NCI-H69 (cell line): ENCODE results near the gene INCENP.
A peak's percentile ranks its signal among the peaks of the same experiment; 100 is the strongest.
"Not testable (repeated sequence)": the region's sequence is repeated elsewhere in the genome, so short reads cannot be mapped to it uniquely, and the experiment has no call there.

Experiments used
- DNase-seq: peaks from one replicate; lab custom pipeline; 2025; lab: John Stamatoyannopoulos, UW

The INCENP gene

DNA sequence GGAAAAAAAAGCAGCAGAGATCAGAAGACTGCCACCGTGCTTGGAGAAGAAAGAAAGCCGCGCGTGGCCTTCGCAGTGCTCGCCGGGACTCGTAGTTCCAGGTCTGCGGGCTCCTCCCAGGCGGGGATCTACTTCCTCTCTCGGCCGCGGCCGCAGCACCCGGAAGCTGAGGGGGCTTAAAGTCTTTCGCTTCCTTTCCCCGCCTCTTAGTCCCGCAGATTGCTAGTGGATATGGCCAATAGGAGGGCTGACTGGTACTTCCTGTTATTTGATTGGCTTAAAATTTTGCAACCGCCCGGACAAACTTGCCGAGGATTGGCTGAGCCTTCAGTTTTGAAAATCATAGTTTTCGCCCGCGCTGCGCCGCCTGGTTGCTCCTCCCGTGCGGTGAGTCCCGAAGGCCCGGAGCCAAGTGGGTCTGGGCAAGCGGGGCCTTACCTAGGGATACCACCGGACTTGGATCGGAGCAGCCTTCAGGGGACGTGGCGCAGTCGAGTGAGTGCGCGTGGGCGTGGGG lies at the start of gene INCENP:
Gene INCENP (plus strand): TSS at position 343 of the 517 bp plus-strand sequence. CDS start 4,151 bp downstream, outside the sequence.
- peak; percentile 100 for DNase-seq

- DNase-seq, result no peak
These were observed 48.4 kb upstream of the INCENP start for GRCh38 chr11:62075438-62075837.

DNA sequence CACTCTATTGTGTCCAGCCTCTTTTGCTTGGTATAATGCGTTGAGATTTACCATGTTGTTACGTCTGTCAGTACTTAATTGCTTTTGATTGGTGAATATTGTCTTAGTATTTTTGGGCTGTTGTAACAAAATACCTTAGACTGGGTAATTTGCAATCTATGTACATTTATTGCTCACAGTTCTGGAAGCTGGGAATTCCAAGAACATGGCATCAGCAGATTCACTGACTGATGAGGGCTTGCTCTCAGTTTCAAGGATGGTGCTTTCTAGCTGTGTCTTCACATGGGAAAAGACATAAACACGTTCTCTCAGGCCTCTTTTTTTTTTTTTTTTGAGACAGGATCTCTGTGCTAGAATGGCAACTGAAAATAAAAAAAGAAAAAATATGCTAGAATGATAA lies 46.7 kb upstream of the INCENP start:
- DNase-seq, result no peak

- DNase-seq, result peak; percentile 77
These were observed 42.2 kb upstream of the INCENP start for GRCh38 chr11:62081378-62082291.

DNA sequence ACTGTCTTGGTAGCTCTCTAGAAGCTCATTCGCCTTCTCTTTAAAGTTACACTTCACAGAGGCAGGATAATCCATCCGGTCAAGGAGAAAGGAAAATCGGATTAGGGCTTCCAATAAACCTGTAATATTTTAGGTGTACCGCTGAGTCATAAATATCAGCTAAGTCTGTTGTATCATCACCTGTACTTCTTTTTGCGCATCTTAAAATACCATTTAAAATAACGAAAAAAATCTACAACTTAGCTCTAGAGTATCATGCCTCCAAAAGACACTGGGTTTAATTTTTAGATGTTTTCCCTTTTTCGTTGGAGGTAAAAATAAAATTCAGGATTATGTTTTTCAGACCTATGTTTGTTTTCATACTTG lies 41.5 kb upstream of the INCENP start:
- DNase-seq, result no peak

DNA sequence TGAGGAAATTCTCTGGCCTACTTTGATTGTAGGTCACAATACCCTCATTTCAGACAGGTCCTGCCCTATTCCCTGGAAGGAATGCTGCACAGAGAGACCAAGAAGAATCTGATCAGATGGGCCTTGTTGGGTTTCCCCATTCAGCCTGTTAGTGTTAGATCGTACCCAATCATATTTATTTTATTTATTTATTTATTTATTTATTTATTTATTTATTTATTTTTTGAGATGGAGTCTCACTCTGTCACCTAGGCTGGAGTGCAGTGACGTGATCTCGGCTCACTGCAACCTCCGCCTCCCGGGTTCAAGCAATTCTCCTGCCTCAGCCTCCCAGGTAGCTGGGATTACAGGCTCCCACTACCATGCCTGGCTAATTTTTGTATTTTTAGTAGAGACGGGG lies 39.0 kb upstream of the INCENP start:
- DNase-seq, result not testable (repeated sequence)

DNA sequence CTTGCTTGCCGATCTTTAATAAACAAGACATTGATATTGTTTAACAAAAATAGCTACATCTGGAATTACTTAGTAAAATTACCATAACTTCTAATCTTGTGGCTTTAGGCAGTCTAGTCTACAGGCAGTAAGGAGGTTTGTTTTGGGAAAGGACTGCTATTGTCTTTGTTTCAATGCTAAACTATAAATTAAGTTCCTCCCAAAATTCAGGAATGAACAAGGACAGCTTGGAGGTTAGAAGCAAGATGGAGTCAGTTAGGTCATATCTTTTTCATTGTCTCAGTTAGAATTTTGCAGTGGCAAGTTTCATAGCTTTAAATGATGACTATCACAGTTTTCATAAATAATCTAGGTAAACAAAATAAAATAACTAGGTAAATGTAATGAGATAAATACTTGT lies 36.1 kb upstream of the INCENP start:
- no peak for DNase-seq

DNA sequence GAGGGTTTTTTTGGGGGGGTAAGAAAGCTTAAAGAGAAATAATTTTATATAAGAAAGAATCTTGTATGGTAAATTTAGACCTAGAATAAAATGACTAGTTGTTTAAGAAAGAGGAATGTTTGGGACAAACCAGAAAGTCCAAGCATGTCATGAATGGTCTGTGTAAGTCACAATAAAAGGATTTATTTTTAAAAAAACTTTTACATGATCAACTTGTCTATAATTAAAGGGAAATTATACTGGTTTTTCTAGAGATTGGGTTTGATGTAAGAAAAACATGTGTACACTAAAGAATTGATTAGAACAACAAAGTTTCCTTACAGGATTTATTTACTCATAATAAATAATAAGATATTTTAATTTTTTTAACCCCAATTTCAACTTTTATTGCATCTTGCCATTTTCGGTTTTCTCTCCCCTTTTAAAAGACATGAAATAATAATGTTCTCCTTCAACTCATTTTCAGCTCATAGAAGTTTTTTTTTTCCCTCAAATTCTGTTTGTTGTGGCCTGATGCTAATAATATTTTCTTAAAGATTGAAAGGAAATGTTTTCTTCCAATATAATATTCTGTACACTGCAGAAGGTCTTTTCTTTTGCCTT lies 35.4 kb upstream of the INCENP start:
- DNase-seq, result no peak

DNA sequence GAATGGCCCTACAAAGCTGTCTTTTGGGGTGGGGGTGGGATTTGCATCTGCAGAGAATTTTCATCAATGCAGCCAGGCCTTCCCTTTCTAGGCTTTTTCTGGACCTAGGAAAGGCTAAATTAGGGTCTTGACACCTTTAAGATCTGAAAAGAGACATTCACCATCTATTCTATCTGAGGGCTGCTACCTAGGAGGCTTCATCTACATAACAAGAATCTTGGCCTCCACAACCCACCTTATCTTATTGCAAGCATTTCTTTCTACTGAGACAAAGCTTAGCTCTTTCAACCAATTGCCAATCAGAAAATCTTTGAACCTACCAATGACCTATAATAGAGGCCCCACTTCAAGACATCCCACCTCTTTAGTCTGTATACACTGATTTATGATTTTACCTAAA lies 20.7 kb upstream of the INCENP start:
- DNase-seq, result no peak

GRCh38 chr11:62103986-62104385 lies 19.8 kb upstream of the INCENP start:
- DNase-seq, result no peak

DNA sequence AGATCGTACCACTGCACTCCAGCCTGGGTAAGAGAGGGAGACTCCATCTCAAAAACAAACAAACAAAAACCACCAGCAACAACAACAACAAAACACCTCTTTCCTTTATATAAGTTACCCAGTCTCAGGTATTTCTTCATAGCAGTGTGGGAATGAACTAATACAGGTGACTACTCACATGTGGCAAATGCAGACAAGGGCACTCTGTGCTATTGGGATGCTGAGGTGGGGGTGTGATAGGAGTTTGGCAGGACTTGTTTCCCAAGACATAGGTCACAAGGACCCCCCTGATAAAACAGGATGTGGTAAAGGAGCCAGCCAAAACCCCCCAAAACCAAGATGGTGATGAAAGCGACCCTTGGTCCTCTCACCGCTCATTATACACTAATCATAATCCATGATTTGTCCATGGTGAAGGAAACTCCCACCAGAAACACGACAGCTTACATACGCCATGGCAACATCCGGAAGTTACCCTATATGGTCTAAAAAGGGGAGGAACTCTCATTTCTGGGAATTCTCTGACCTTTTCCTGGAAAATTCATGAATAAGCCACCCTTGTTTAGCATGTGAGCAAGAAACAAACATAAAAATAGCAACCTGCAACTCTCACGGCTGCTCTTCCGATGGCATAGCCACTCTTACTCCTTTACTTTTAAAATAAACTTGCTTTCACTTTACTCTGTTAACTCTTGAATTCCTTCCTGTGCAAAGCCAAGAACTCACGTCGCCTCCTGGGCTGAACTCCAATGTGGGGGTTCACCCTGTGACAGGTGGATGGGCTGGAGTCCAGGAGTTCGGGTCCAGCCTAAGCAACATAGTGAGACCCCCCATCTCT lies 18.8 kb upstream of the INCENP start:
- no peak for DNase-seq

DNA sequence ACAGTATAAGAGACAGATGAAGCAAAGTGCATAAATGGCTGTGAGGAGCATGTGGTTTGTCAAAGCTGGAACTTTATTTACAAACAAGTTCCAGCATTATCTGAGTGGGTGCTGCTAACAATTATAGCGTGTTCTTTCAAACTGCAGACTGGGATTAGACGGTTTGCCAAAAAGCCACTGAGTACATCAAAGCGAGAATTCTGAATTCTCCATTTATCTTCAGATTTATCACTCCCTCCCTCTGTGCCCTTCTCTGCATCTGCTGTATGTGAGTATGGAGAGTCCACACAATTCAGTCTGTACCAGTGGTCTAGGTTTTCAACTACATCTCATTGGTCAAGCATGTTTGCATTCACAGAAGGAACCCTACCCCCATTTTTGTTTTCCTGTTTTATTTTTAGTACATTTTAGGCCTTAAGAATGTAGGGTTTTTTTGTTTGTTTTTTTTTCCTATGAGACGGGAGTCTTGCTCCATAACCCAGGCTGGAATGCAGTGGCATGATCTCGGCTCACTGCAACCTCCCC lies 18.1 kb upstream of the INCENP start:
- no peak for DNase-seq

- peak; percentile 78 for DNase-seq
These were observed 15.6 kb upstream of the INCENP start for GRCh38 chr11:62108017-62108750.

DNA sequence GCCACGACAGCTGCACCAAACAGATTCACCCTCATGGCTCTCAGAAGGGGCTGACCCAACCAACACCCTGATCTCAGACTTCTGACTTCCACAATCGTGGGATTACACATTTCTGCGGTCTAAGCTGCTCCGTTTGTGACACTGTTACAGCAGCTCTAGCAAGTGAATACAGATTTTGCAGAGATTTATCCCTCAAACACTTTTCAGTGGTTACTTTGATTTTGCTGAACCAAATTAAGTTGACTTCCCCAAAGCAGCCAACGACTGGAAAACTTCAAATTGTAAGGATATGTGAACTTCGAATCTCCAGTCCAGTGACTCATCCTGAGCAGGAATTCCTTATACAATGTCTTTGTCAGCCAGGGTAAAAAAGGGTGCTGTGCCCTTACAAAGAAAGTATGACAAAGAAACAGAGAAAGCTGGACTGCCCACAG lies 14.8 kb upstream of the INCENP start:
- no peak for DNase-seq

DNA sequence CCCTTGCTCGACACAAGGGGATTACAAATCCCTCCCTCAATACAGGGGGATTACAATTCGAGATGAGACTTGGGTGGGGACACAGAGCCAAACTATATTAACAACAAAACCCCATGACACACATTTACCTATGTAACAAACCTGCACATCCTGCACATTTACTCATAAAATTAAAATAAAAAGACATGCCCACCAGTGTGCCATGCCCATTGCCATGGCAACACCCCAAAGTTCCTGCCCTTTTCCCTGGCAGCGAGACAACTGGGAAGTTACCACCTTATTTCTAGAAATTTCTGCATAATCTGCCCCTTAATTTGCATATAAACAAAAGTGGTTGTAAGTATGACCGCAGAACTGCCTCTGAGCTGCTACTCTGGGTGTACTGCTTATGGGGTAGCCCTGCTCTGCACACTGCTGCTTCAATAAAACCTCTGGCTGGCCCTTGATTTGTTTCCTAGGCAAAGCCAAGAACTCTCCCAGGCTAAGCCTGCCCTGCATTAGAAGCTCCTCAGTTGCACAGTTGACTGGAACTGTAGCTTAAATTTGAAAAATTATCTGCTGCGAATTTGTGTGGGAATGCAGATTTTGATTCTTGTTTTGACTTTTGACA lies 8.6 kb upstream of the INCENP start:
- no peak for DNase-seq

DNA sequence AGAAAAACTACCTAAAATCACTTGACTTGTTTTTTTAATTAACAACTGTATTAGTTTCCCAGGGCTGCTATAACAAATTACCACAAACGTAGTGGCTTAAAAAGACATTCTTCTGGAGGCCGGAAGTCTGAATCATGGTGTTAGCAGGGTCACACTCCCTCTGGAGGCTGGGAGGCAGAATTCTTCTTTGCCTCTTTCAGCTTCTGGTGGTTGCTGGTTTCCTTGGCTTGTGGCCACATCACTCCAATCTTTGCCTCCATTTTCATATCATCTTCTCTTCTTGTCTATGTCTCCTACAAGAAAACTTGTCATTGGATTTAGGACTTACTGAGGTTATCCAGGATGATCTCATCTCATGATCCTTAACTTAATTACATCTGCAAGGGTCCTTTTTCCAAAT lies 7.4 kb upstream of the INCENP start:
- no peak for DNase-seq

DNA sequence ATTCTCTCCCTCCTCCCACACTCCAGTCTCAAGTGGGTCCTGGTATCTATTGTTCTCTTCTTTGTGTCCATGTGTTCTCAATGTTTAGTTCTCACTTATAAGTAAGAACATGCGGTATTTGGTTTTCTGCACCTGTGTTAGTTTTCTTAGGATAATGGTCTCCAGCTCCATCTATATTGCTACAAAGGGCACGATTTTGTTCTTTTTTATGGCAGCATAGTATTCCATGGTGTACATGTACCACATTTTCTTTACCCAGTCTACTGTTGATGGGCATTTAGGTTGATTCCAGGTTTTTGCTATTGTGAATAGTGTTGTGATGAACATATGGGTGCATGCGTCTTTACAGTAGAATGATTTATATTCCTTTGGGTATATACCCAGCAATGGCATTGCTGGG lies 4.2 kb upstream of the INCENP start:
- no peak for DNase-seq

DNA sequence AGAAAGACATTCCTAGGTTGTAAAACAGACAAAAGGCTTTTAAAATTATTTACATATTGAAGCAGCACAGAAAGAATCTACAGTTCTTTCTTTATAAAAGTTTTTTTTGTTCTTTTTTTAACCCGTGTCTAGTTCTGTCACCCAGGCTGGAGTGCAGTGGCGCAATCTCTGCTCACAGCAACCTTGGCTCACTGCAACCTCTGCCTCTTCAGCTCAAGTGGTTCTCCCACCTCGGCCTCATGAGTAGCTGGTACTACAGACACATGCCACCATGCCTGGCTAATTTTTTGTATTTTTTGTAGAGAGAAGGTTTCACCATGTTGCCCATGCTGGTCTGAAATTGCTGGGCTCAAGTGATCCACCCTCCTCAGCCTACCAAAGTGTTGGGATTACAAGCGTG lies 3.8 kb upstream of the INCENP start:
- no peak for DNase-seq

GRCh38 chr11:62120431-62120830 lies 3.4 kb upstream of the INCENP start:
- DNase-seq, result no peak

- peak; percentile 21 for DNase-seq
These were observed 1.7 kb upstream of the INCENP start for GRCh38 chr11:62122076-62122475.
